Uterus (tissue), 4 donors: ENCODE data around the gene SRPRB. TPM values are rescaled to one million over a fixed set of nuclear protein-coding genes. Genes with fewer than 3 reads are reported as not detected.

Source experiments
- DNase-seq, 2 donors: peaks; one replicate each; pipeline ENCODE4 v3.0.0-alpha.2; 2019 to 2020
- H3K27ac ChIP-seq, 2 donors: fragments of 200-600 bp; sonication (generic); 1 replicate in 1 of 2; 2 replicates in 1 of 2; pipeline ENCODE4 v1.5.1; 2016 to 2018
- H3K27me3 ChIP-seq, 2 donors: fragments of 200-600 bp; sonication (generic); one replicate each; pipeline ENCODE4 v1.5.1; 2018 to 2019; ENCODE audit warnings: control low read depth in 1 of 2
- H3K36me3 ChIP-seq, 2 donors: fragments of 200-600 bp; sonication (generic); one replicate each; pipeline ENCODE4 v1.5.1; 2019; ENCODE audit warnings: control low read depth in 1 of 2
- H3K4me1 ChIP-seq, 2 donors: fragments of 200-600 bp; sonication (generic); one replicate each; pipeline ENCODE4 v1.5.1; 2018 to 2019; ENCODE audit warnings: control low read depth in 1 of 2
- H3K4me3 ChIP-seq, 2 donors: fragments of 200-600 bp; sonication (generic); 1 replicate in 1 of 2; 2 replicates in 1 of 2; pipeline ENCODE4 v1.5.1; 2018 to 2019; ENCODE audit warnings: mild to moderate bottlenecking in 1 of 2
- H3K9me3 ChIP-seq, 2 donors: fragments of 200-600 bp; sonication (generic); one replicate each; pipeline ENCODE4 v1.5.1; 2019; ENCODE audit warnings: control low read depth in 1 of 2
- POLR2A ChIP-seq, 2 donors: fragments of 450-650 bp; IDR thresholded peaks; one replicate each; pipeline ENCODE4 v1.6.1; 2016; ENCODE audit warnings: antibody characterized with exemption in 2 of 2, mild to moderate bottlenecking in 1 of 2, moderate library complexity in 1 of 2
- intact Hi-C: fragments of 100-400 bp; cut with DNase I; formaldehyde crosslinking; loops from one replicate; pipeline ENCODE4 v1.15.1; 2023; ENCODE audit warnings: low total_unique reads
- total RNA-seq, 4 donors: library from RNA; depleted of rRNA in 3 of 4; stranded (reverse); fragments of >200 nt in 3 of 4; gene quantifications; one replicate each; pipeline versions ENCODE4 v1.1.0 to v1.2.4, GENCODE V29; 2014 to 2023
- TF ChIP-seq, protein P1 (sequence below), 4 experiments: fragments of 200-600 bp in 2 of 4; fragments of 450-650 bp in 2 of 4; sonication (generic) in 2 of 4; IDR thresholded peaks; one replicate each; pipeline ENCODE4 v1.5.1; 2016 to 2019; ENCODE audit warnings: antibody characterized with exemption in 4 of 4, mild to moderate bottlenecking in 2 of 4, moderate library complexity in 1 of 4
- donor health status: DM: yes; HTN: yes; CAD: no.

SRPRB gene
- total RNA-seq, 4 donors from 2014 or later = 12.0 to 66.2 (median 28.9) TPM

DNA sequence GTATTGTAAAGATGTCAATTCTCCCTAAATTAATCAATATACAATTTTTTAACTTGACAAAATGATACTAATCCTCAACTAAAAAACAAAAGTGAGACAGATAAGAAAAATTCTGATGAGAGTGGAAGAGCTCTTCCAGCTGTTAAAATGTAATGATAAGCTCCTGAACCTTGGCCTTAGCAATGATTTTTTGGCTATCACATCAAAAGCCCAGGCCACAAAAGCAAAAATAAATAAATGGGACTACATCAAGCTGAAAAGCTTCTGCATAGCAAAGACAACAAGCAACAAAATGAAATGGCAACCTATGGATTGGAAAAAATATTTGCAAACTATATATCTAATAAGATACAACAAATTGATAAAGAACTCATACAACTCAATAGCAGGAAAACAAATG is 24.0 kb upstream of the SRPRB start:
- Histone ChIP-seq H3K4me1 (no peaks in the 10 kb centered on the region), H3K9me3 (no peaks in the 10 kb centered on the region), H3K36me3 (no peaks in the 10 kb centered on the region), H3K27ac (no peak overlapping the region), H3K27me3 (no peaks in the 10 kb centered on the region), H3K4me3 (no peak overlapping the region)
- intact Hi-C loops = no loop called here
- no peak for DNase-seq
- TF ChIP-seq, protein P1, sequence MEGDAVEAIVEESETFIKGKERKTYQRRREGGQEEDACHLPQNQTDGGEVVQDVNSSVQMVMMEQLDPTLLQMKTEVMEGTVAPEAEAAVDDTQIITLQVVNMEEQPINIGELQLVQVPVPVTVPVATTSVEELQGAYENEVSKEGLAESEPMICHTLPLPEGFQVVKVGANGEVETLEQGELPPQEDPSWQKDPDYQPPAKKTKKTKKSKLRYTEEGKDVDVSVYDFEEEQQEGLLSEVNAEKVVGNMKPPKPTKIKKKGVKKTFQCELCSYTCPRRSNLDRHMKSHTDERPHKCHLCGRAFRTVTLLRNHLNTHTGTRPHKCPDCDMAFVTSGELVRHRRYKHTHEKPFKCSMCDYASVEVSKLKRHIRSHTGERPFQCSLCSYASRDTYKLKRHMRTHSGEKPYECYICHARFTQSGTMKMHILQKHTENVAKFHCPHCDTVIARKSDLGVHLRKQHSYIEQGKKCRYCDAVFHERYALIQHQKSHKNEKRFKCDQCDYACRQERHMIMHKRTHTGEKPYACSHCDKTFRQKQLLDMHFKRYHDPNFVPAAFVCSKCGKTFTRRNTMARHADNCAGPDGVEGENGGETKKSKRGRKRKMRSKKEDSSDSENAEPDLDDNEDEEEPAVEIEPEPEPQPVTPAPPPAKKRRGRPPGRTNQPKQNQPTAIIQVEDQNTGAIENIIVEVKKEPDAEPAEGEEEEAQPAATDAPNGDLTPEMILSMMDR (IDR thresholded peaks at IDR 0.05) = no peak
- TF ChIP-seq POLR2A (IDR thresholded peaks at IDR 0.05) = no peak

DNA sequence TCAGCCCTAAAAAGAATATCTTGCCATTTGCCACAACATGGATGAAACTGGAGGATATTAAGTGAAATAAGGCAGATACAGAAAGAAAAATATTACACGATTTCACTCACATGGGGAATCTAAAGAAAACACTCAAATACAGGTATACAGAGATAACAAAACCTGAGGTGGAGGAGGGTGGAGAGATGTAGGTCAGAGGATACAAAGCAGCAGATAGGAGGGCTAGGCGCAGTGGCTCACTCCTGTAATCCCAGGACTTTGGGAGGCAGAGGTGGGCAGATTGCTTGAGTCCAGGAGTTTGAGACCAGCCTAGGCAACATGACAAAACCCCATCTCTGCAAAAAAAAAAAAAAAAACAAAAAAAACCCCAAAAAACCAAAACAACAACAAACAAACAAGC is 23.2 kb upstream of the SRPRB start:
- H3K4me3 ChIP-seq = no peak overlapping the region
- no peaks in the 10 kb centered on the region for H3K36me3 ChIP-seq
- H3K4me1 ChIP-seq = no peaks in the 10 kb centered on the region
- H3K27me3 ChIP-seq = no peaks in the 10 kb centered on the region
- intact Hi-C loops = no loop called here
- H3K27ac ChIP-seq = no peak overlapping the region
- DNase-seq = no peak
- no peaks in the 10 kb centered on the region for H3K9me3 ChIP-seq
- no peak for TF ChIP-seq POLR2A (IDR thresholded peaks at IDR 0.05)
- TF ChIP-seq, protein P1 (IDR thresholded peaks at IDR 0.05) = no peak

DNA sequence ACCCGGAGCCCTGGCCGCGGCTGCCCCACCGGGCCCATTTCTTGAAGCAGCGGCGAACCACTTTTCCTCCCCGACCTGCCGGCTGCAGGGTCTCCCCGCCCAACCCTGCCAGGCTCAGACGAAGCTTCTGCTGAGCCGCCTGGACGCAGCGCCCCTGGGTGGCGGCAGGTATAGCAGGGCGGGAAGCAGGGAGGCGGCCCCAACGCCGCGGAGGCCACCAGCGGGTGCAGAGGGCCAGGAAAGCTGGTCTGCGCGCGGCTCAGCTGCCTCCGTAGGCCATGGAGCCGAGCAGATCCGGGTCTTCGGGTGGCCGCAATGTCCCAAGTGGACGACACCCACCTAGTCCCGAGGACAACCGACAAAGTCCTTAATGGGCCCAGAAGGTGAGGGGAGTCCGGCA is 21.9 kb upstream of the SRPRB start:
- intact Hi-C loops = no loop called here
- H3K27ac ChIP-seq = no peak overlapping the region
- H3K4me3 ChIP-seq = no peak overlapping the region
- TF ChIP-seq POLR2A (IDR thresholded peaks at IDR 0.05) = no peak
- TF ChIP-seq, protein P1 (IDR thresholded peaks at IDR 0.05) = no peak
- no peak for DNase-seq
- no peaks in the 10 kb centered on the region for H3K36me3 ChIP-seq
- H3K27me3 ChIP-seq = no peaks in the 10 kb centered on the region
- no peaks in the 10 kb centered on the region for H3K4me1 ChIP-seq
- H3K9me3 ChIP-seq = no peaks in the 10 kb centered on the region

DNA sequence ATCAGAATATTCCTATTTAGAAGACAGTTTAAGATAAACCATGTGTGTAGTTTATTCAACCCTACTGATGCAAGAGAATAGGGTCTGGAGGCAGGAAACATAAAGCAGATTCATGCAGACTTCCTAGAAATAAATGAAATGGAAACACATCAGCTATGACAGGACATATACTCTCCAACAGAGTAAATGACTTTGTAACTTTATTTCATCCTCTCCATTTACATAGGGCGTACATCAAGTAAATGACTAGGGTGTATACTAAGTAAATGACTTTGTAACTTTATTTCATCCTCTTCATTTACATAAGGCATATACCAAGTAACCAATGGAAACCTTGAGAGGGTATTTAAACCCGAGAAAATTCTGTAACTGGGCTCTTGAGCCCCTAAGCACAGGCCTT is 17.6 kb upstream of the SRPRB start:
- DNase-seq = no peak

DNA sequence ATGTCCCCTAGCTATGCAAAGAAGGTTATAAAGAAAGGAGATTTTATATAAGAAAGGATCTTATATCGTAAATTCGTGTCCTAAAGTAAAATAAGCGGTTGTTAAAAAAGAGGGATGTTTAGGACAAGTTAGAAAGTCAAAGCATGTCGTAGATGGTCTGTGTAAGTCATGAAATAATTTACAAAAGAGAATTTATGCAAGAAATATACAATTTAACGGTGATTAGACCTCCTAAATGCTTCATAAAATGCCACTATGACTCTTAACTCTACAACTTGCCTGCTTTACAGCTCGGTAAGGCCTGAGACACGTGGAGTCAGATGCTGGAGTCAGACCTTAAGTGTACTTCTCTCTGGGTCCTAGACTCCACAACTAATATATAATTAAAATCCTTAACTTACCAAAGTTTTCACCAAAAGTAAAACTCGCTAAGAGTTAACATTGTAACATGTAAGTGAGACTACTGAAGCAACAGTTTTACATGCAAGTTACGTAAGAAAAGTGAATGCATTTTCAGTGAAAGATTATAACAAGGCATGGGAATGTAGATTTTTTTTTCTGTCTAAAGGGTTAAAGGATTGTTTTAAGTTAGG is 13.3 kb upstream of the SRPRB start:
- no peak overlapping the region for H3K4me3 ChIP-seq
- intact Hi-C loops = no loop called here
- DNase-seq = no peak
- H3K27ac ChIP-seq = no peak overlapping the region
- no peak for TF ChIP-seq POLR2A (IDR thresholded peaks at IDR 0.05)
- TF ChIP-seq, protein P1 (IDR thresholded peaks at IDR 0.05) = no peak
- H3K27me3 ChIP-seq = no peaks in the 10 kb centered on the region
- H3K36me3 ChIP-seq = no peaks in the 10 kb centered on the region
- no peaks in the 10 kb centered on the region for H3K4me1 ChIP-seq
- no peaks in the 10 kb centered on the region for H3K9me3 ChIP-seq

More for the DNA sequence above, 17.6 kb upstream of the SRPRB start:
- H3K4me3 ChIP-seq = no peak overlapping the region
- TF ChIP-seq POLR2A (IDR thresholded peaks at IDR 0.05) = no peak
- TF ChIP-seq, protein P1 (IDR thresholded peaks at IDR 0.05) = no peak
- intact Hi-C loops = no loop called here
- H3K27ac ChIP-seq = no peak overlapping the region
- H3K4me1 ChIP-seq = no peaks in the 10 kb centered on the region
- no peaks in the 10 kb centered on the region for H3K27me3 ChIP-seq
- H3K36me3 ChIP-seq = no peaks in the 10 kb centered on the region
- no peaks in the 10 kb centered on the region for H3K9me3 ChIP-seq
